GM12872 (cell line): ENCODE results near the gene DGCR8.

Experiments used
- CTCF ChIP-seq: IDR thresholded peaks from 3 replicates; pipeline ENCODE4 v1.5.1; 2011; ENCODE audit warnings: low read depth, mild to moderate bottlenecking, low read length, moderate library complexity; ENCODE audit not compliant: insufficient read depth

The DGCR8 gene

GRCh38 chr22:20063271-20064139 lies 16.5 kb upstream of the DGCR8 start:
- no peak for TF ChIP-seq CTCF

- TF ChIP-seq CTCF, result no peak
These were observed 15.9 kb upstream of the DGCR8 start for GRCh38 chr22:20064140-20064480.

- no peak for TF ChIP-seq CTCF
These were observed 15.3 kb upstream of the DGCR8 start for GRCh38 chr22:20064545-20065262.

- no peak for TF ChIP-seq CTCF
These were observed 14.0 kb upstream of the DGCR8 start for GRCh38 chr22:20065896-20066616.

- no peak for TF ChIP-seq CTCF
These were observed 13.2 kb upstream of the DGCR8 start for GRCh38 chr22:20066617-20067383.

GRCh38 chr22:20068640-20069039 lies 11.4 kb upstream of the DGCR8 start:
- no peak for TF ChIP-seq CTCF
